ENCODE results near the gene ITFG1.

Gene ITFG1

GRCh38 chr16:47499080-47499699, 38.3 kb upstream of the ITFG1 start:
- TF ChIP-seq, protein P1, sequence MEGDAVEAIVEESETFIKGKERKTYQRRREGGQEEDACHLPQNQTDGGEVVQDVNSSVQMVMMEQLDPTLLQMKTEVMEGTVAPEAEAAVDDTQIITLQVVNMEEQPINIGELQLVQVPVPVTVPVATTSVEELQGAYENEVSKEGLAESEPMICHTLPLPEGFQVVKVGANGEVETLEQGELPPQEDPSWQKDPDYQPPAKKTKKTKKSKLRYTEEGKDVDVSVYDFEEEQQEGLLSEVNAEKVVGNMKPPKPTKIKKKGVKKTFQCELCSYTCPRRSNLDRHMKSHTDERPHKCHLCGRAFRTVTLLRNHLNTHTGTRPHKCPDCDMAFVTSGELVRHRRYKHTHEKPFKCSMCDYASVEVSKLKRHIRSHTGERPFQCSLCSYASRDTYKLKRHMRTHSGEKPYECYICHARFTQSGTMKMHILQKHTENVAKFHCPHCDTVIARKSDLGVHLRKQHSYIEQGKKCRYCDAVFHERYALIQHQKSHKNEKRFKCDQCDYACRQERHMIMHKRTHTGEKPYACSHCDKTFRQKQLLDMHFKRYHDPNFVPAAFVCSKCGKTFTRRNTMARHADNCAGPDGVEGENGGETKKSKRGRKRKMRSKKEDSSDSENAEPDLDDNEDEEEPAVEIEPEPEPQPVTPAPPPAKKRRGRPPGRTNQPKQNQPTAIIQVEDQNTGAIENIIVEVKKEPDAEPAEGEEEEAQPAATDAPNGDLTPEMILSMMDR (conservative IDR thresholded peaks at IDR 0.05) = no peak
- TF ChIP-seq ZFX (IDR thresholded peaks at IDR 0.05) = no peak
- no peak overlapping the region for H3K27ac ChIP-seq

- no peak overlapping the region for H3K27ac ChIP-seq
- TF ChIP-seq, protein P1 (conservative IDR thresholded peaks at IDR 0.05) = no peak
- TF ChIP-seq ZFX (IDR thresholded peaks at IDR 0.05) = no peak
These were observed 32.8 kb upstream of the ITFG1 start for GRCh38 chr16:47493381-47494337.

DNA sequence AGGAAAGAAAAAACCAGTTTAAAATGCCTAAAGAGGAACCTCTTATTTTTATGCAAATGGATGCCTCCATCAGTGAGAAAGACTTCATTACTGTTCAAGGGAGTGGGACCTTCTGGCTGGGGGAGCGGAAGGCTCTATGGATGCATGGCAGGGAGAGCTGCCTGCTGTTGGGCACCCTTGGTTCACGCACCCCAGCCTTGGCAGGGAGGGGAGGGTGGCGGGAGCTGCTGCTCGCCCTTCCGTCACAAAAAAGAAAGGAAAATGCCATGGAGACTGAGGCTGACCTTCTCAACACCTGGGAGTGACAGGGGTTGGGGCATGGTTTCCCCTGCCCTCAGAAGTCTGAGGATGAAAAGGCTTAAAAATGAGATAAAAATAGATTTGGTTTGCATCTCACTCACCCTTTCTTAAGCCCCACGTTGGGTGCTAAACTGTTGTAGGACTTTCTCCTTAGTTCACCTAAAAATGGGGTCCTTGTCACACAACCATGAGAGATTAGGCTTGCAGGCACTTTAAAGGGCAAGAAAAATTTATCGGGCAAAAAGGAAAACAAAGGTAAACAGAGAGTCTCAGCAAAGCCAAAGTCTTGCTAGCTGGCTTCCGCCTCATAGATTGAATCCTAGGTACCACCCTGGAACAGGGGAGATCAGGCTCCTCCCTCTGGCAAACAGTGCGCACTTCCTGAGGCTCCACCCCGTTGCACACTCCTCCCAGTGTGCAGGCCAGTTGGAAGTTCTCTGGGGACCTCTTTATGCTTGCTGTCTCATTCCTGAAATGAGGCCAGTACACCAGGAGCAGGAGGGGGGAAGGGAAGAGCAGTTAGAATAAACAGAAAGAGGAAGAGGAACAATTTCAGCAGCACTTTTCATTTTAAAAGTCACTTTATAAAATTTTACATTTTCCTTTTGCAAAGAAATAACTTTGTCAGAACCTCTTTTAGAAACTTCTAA, 31.8 kb upstream of the ITFG1 start:
- TF ChIP-seq ZFX (IDR thresholded peaks at IDR 0.05) = no peak
- TF ChIP-seq, protein P1 (conservative IDR thresholded peaks at IDR 0.05) = no peak
- peak overlapping the region; percentile 39 for H3K27ac ChIP-seq

GRCh38 chr16:47492036-47492427, 31.2 kb upstream of the ITFG1 start:
- TF ChIP-seq, protein P1 (conservative IDR thresholded peaks at IDR 0.05) = no peak
- TF ChIP-seq ZFX (IDR thresholded peaks at IDR 0.05) = no peak
- peak overlapping the region; percentile 39 for H3K27ac ChIP-seq

DNA sequence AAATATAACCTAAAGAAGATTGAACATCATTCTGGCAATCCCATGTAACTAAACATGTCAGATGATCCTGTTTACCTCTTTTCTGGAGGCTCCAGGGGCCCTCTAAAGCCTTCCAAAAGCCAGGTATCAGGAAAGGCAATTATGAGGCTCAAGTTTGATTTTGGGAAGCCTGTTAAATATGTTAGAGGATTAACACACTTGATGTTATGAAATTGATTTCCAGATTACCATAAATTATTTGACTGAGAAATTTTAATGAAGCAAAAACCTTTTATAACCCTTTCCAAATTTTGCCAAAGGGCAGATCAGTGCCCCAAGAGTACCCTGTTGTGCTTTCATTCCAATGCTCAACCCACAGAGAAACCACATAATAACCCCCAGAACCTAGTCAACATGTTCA, 29.6 kb upstream of the ITFG1 start:
- no peak for TF ChIP-seq ZFX (IDR thresholded peaks at IDR 0.05)
- TF ChIP-seq, protein P1 (conservative IDR thresholded peaks at IDR 0.05) = no peak
- H3K27ac ChIP-seq = no peak overlapping the region

- TF ChIP-seq ZFX (IDR thresholded peaks at IDR 0.05) = no peak
- TF ChIP-seq, protein P1 (conservative IDR thresholded peaks at IDR 0.05) = no peak
- H3K27ac ChIP-seq = no peak overlapping the region
These were observed 27.2 kb upstream of the ITFG1 start for GRCh38 chr16:47488051-47488450.

Data from C4-2B (cell line).